Measurements from ENCODE around the gene MAP4K1.

Gene MAP4K1

GRCh38 chr19:38642176-38642575 lies 24.4 kb upstream of the MAP4K1 start:
- DNase-seq (ENCODE audit: low read depth), result no peak
- no peak overlapping the region for H3K4me3 ChIP-seq (ENCODE audit: low read length)
- TF ChIP-seq CTCF (conservative IDR thresholded peaks at IDR 0.05; ENCODE audit: low read length), result no peak

DNA sequence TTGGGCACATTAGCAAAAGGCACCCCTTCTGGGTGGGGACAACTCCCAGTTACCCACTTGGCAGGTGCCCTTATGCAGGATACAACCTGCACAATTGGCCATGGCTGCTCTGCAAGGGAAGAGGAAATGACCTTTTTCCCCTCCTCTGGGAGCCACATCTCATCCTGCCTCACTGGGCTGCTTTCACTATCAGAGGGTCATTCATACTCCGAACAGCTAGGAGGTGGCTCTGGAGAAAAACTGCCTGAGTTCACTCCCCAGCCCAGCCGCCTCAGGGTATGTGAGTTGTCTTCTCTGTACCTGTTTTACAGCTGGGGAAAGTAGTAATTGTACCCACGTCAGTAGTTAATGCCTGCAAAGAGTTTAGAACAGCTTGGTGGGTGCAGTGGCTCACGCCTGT lies 22.6 kb upstream of the MAP4K1 start:
- DNase-seq (ENCODE audit: low read depth), result no peak

GRCh38 chr19:38639679-38640078 lies 21.9 kb upstream of the MAP4K1 start:
- TF ChIP-seq CTCF (conservative IDR thresholded peaks at IDR 0.05; ENCODE audit: low read length), result no peak
- no peak for DNase-seq (ENCODE audit: low read depth)
- no peak overlapping the region for H3K4me3 ChIP-seq (ENCODE audit: low read length)

More for the DNA sequence above, 22.6 kb upstream of the MAP4K1 start:
- no peak overlapping the region for H3K4me3 ChIP-seq (ENCODE audit: low read length)
- no peak for TF ChIP-seq CTCF (conservative IDR thresholded peaks at IDR 0.05; ENCODE audit: low read length)

GRCh38 chr19:38638461-38638860 lies 20.7 kb upstream of the MAP4K1 start:
- DNase-seq (ENCODE audit: low read depth), result no peak
- no peak overlapping the region for H3K4me3 ChIP-seq (ENCODE audit: low read length)
- no peak for TF ChIP-seq CTCF (conservative IDR thresholded peaks at IDR 0.05; ENCODE audit: low read length)

GRCh38 chr19:38635483-38636399 lies 18.0 kb upstream of the MAP4K1 start:
- DNase-seq (ENCODE audit: low read depth), result no peak
- TF ChIP-seq CTCF (conservative IDR thresholded peaks at IDR 0.05; ENCODE audit: low read length), result no peak
- no peak overlapping the region for H3K4me3 ChIP-seq (ENCODE audit: low read length)

GRCh38 chr19:38634757-38635482 lies 17.2 kb upstream of the MAP4K1 start:
- peak; percentile 54 for DNase-seq (ENCODE audit: low read depth)
- H3K4me3 ChIP-seq (ENCODE audit: low read length), result no peak overlapping the region
- peak; percentile 90 for TF ChIP-seq CTCF (conservative IDR thresholded peaks at IDR 0.05; ENCODE audit: low read length)

Measured in AG10803 (cell line).